ENCODE data around the gene NIP7. TPM values are rescaled to one million over a fixed set of nuclear protein-coding genes. Genes with fewer than 3 reads are reported as not detected.

Gene NIP7
- total and polyA plus RNA-seq, 8 donors, result 17.4 to 35.5 (median 29.3) TPM

DNA sequence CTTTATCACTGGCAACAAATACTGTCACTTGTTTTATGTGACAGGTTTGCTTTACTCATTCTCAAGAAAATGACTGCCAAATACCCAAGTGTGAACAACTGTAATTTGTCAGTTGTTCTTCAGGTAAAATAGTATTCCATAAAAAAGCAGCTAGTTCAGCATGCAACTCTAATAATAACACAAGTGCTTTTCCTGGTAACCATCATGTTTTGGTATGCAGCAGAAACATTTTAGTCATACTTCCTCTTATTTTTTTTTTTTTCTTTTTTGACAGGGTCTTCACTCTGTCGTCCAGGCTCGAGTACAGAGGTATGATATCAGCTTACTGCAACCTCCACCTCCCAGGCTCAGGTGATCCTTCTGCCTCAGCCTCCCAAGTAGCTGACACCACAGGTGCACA lies 41.7 kb downstream of the NIP7 start:
- Histone ChIP-seq H3K27me3 (no peaks in the 10 kb centered on the region), H3K4me1 (peaks cover 5 to 47% of the 10 kb centered on the region in 2 donors), H3K27ac (peak overlapping the region; percentile 6 to 33), H3K4me3 (no peak overlapping the region), H3K9me3 (no peaks in the 10 kb centered on the region), H3K36me3 (peaks cover 0 to 69% of the 10 kb centered on the region in 2 donors)
- intact Hi-C loops (cut with DNase I), result no loop called here
- ATAC-seq (no peak), DNase-seq (no peak)
- TF ChIP-seq, protein P1, sequence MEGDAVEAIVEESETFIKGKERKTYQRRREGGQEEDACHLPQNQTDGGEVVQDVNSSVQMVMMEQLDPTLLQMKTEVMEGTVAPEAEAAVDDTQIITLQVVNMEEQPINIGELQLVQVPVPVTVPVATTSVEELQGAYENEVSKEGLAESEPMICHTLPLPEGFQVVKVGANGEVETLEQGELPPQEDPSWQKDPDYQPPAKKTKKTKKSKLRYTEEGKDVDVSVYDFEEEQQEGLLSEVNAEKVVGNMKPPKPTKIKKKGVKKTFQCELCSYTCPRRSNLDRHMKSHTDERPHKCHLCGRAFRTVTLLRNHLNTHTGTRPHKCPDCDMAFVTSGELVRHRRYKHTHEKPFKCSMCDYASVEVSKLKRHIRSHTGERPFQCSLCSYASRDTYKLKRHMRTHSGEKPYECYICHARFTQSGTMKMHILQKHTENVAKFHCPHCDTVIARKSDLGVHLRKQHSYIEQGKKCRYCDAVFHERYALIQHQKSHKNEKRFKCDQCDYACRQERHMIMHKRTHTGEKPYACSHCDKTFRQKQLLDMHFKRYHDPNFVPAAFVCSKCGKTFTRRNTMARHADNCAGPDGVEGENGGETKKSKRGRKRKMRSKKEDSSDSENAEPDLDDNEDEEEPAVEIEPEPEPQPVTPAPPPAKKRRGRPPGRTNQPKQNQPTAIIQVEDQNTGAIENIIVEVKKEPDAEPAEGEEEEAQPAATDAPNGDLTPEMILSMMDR (IDR thresholded peaks at IDR 0.05), result no peak

DNA sequence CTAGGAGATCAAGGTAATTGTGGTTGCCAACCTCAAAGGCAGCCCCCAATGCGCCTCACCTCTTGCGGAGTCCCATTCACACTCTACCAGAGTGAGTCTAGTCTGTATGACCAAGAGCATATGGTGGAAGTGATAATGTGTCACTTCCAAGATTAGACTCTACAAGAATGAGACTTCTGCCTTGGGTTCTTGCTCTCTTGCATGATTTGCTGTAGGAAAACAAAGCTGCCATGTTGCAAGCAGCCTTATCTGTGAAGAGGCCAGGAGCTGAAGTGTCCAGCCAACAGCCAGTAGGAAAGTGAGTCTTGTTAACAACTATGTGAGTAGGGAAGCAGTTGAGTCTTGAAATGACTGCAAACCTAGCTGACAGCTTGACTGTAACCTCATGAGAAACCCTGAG lies 42.8 kb downstream of the NIP7 start:
- DNase-seq (no peak), ATAC-seq (no peak)
- Histone ChIP-seq H3K9me3 (no peaks in the 10 kb centered on the region), H3K27me3 (no peaks in the 10 kb centered on the region), H3K27ac (no peak overlapping the region), H3K4me3 (no peak overlapping the region), H3K36me3 (peaks cover 0 to 67% of the 10 kb centered on the region in 2 donors), H3K4me1 (peaks cover 5 to 47% of the 10 kb centered on the region in 2 donors)
- TF ChIP-seq, protein P1 (IDR thresholded peaks at IDR 0.05), result no peak
- intact Hi-C loops (cut with DNase I), result no loop called here

DNA sequence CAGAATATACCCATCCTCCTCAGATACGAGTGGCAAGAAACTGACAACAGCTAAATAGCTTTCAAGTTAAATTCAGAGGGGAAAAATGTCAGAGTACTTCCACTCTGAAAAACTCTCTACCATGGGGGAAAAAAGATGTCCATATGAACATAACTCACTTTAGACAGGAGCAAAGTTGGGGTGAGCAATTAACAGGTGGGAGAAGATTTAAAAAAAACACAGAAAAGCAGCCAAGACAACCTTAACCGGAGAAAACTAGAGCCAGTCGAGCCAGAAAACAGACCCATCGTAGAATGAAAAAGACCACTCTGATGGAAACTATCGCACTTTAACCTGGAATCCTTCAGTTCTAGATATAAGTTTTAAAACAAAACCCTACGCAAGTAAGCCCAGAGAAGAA lies 45.4 kb downstream of the NIP7 start:
- TF ChIP-seq, protein P1 (IDR thresholded peaks at IDR 0.05), result no peak
- no peak for ATAC-seq
- peak overlapping the region; percentile 79 to 88 for H3K27ac ChIP-seq
- no peaks in the 10 kb centered on the region for H3K27me3 ChIP-seq
- peaks cover 5 to 47% of the 10 kb centered on the region in 2 donors for H3K4me1 ChIP-seq
- H3K36me3 ChIP-seq, result peaks cover 0 to 44% of the 10 kb centered on the region in 2 donors
- H3K4me3 ChIP-seq, result peak overlapping the region; percentile 65 to 67
- H3K9me3 ChIP-seq, result no peaks in the 10 kb centered on the region
- intact Hi-C loops (cut with DNase I), result no loop called here
- no peak for DNase-seq

DNA sequence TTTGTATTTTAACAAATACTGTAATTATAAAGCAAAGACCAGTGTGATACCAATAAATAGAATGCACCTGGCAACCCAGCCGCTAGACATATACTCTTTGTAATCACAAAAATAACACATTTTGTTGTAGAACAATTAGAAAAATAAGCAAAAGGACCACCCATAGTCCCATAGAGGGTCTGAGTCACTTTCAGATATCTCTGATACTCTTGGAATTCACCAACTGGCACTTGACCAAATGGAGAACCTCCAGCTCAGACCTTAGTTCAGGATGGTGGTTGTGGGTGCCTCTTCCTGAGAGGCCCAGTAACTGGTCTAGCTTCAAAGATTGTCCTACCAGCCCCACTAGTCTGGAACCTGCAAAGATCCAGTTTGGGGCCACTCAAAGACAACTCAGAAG lies 47.0 kb downstream of the NIP7 start:
- Histone ChIP-seq H3K27me3 (no peaks in the 10 kb centered on the region), H3K4me3 (peak overlapping the region in 1 of 2 donors; percentile 65), H3K4me1 (peaks cover 0 to 38% of the 10 kb centered on the region in 2 donors), H3K27ac (peak overlapping the region in 1 of 2 donors; percentile 88), H3K36me3 (peaks cover 0 to 28% of the 10 kb centered on the region in 2 donors), H3K9me3 (no peaks in the 10 kb centered on the region)
- DNase-seq, result no peak
- no peak for ATAC-seq
- intact Hi-C loops (cut with DNase I), result no loop called here
- TF ChIP-seq, protein P1 (IDR thresholded peaks at IDR 0.05), result no peak

Other genes with a start within 250 kb of the NIP7 start
- gene HAS3, start 234.1 kb upstream of the NIP7 start, total RNA-seq, result 10 to 100 TPM; 13.3 to 40.2 TPM
- 100 to 1,000 TPM; 117 to 202 (median 167) TPM for gene HAS3, start 234.1 kb upstream of the NIP7 start, polyA plus RNA-seq (ENCODE audit: insufficient read length in 6 of 6)
- gene CHTF8, start 207.2 kb upstream of the NIP7 start, total RNA-seq, result 10 to 100 TPM; 93.4 to 94.1 TPM
- 100 to 1,000 TPM; 117 to 142 (median 128) TPM for gene CHTF8, start 207.2 kb upstream of the NIP7 start, polyA plus RNA-seq (ENCODE audit: insufficient read length in 6 of 6)
- gene UTP4, start 207.1 kb upstream of the NIP7 start, total RNA-seq, result 10 to 100 TPM; 24.7 to 45.5 TPM
- gene UTP4, start 207.1 kb upstream of the NIP7 start, polyA plus RNA-seq (ENCODE audit: insufficient read length in 6 of 6), result 10 to 100 TPM; 44.8 to 51.1 (median 47.1) TPM
- gene SNTB2, start 152.6 kb upstream of the NIP7 start, total RNA-seq, result 10 to 100 TPM; 38.4 to 47.3 TPM
- gene SNTB2, start 152.6 kb upstream of the NIP7 start, polyA plus RNA-seq (ENCODE audit: insufficient read length in 6 of 6), result 10 to 100 TPM; 22.8 to 26.0 (median 23.9) TPM
- 10 to 100 TPM; 20.6 to 25.9 TPM for gene VPS4A, start 28.4 kb upstream of the NIP7 start, total RNA-seq
- 10 to 100 TPM; 40.5 to 54.9 (median 48.9) TPM for gene VPS4A, start 28.4 kb upstream of the NIP7 start, polyA plus RNA-seq (ENCODE audit: insufficient read length in 6 of 6)
- 10 to 100 TPM in 1 of 2 donors, 1 to 10 TPM in 1; 8.7 to 16.3 TPM for gene PDF, start 9.2 kb upstream of the NIP7 start, total RNA-seq
- gene PDF, start 9.2 kb upstream of the NIP7 start, polyA plus RNA-seq (ENCODE audit: insufficient read length in 6 of 6), result 1 to 10 TPM; 2.0 to 6.7 (median 5.3) TPM
- gene COG8, start 208 bp upstream of the NIP7 start, total RNA-seq, result 10 to 100 TPM; 29.9 to 34.3 TPM
- 10 to 100 TPM; 23.9 to 36.1 (median 32.9) TPM for gene COG8, start 208 bp upstream of the NIP7 start, polyA plus RNA-seq (ENCODE audit: insufficient read length in 6 of 6)
- 1 to 10 TPM; 1.2 to 4.2 TPM for gene TMED6, start 12.0 kb downstream of the NIP7 start, total RNA-seq
- gene TMED6, start 12.0 kb downstream of the NIP7 start, polyA plus RNA-seq (ENCODE audit: insufficient read length in 6 of 6), result 1 to 10 TPM; 2.6 to 5.0 (median 3.4) TPM
- 10 to 100 TPM; 24.1 to 26.5 TPM for gene TERF2, start 46.2 kb downstream of the NIP7 start, total RNA-seq
- gene TERF2, start 46.2 kb downstream of the NIP7 start, polyA plus RNA-seq (ENCODE audit: insufficient read length in 6 of 6), result 10 to 100 TPM; 34.6 to 45.3 (median 38.7) TPM
- 100 to 1,000 TPM; 102 to 117 TPM for gene CYB5B, start 84.8 kb downstream of the NIP7 start, total RNA-seq
- 100 to 1,000 TPM; 101 to 119 (median 107) TPM for gene CYB5B, start 84.8 kb downstream of the NIP7 start, polyA plus RNA-seq (ENCODE audit: insufficient read length in 6 of 6)
- gene NFAT5, start 226.2 kb downstream of the NIP7 start, total RNA-seq, result 10 to 100 TPM; 44.8 to 53.5 TPM
- 10 to 100 TPM; 51.8 to 66.0 (median 59.0) TPM for gene NFAT5, start 226.2 kb downstream of the NIP7 start, polyA plus RNA-seq (ENCODE audit: insufficient read length in 6 of 6)